Measurements from ENCODE around the gene CD28. TPM values are rescaled to one million over a fixed set of nuclear protein-coding genes. Genes with fewer than 3 reads are reported as not detected.

The CD28 gene
- total RNA-seq, 2 donors from 2014 or later: 1.5 to 1.9 TPM

DNA sequence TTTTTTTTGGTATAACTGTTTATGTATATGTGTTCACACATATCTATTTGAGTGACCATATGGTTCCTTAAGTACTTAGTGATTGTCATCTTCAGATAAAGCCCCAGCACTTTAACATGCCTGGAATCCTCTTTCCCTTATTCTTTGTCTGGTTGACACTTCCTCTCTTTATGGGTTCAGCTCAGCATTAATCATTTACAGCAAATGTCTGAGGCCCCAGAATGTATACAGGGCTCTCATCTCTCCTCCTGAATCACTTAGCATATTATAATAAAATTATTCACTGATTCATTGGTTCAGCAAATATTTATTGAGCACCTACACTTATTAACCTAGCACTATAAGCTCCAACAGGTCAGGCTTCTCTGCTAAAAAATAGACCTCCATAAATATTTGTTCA lies 43.5 kb upstream of the CD28 start:
- no peak overlapping the region for H3K27ac ChIP-seq
- H3K9ac ChIP-seq (ENCODE audit: low read depth in 2 of 2, low read length in 2 of 2): no peak overlapping the region
- TF ChIP-seq, protein P1, sequence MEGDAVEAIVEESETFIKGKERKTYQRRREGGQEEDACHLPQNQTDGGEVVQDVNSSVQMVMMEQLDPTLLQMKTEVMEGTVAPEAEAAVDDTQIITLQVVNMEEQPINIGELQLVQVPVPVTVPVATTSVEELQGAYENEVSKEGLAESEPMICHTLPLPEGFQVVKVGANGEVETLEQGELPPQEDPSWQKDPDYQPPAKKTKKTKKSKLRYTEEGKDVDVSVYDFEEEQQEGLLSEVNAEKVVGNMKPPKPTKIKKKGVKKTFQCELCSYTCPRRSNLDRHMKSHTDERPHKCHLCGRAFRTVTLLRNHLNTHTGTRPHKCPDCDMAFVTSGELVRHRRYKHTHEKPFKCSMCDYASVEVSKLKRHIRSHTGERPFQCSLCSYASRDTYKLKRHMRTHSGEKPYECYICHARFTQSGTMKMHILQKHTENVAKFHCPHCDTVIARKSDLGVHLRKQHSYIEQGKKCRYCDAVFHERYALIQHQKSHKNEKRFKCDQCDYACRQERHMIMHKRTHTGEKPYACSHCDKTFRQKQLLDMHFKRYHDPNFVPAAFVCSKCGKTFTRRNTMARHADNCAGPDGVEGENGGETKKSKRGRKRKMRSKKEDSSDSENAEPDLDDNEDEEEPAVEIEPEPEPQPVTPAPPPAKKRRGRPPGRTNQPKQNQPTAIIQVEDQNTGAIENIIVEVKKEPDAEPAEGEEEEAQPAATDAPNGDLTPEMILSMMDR (IDR thresholded peaks at IDR 0.05): no peak
- no peaks in the 10 kb centered on the region for H3K4me1 ChIP-seq
- no peak for DNase-seq
- no peaks in the 10 kb centered on the region for H3K9me3 ChIP-seq
- H3K4me3 ChIP-seq: no peak overlapping the region
- no peaks in the 10 kb centered on the region for H3K36me3 ChIP-seq
- no peaks in the 10 kb centered on the region for H3K27me3 ChIP-seq
- intact Hi-C loops (cut with DNase I): no loop called here

DNA sequence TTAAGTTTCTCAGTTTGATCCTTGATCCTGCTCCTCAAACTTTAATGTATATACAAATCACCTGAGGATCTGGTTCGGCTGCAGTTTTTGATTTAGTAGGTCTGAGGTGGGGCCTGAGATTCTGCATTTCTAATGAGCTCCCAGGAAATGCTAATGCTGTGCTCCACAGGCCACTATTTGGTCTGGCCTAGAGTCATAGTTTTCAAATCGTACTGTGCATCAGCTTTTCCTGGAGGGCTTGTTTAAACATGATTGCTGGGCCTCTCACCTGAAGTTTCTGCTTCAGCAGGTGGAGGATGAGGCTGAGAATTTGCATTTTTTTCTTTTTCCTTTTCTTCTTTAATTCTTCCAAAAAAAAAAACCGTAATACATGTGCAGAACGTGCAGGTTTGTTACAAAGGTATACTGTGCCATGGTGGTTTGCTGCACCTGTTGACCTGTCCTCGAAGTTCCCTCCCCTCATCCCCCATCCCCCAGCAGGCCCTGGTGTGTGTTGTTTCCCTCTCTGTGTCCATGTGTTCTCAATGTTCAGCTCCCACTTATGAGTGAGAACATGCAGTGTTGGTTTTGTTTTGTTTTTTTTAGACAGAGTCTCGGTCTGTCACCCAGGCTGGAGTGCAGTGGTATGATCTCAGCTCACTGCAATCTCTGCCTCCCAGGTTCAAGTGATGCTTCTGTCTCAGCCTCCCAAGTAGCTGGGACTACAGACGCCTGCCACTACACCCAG lies 42.2 kb upstream of the CD28 start:
- H3K9ac ChIP-seq (ENCODE audit: low read depth in 2 of 2, low read length in 2 of 2): no peak overlapping the region
- no peak for DNase-seq
- TF ChIP-seq, protein P1 (IDR thresholded peaks at IDR 0.05): no peak
- H3K9me3 ChIP-seq: no peaks in the 10 kb centered on the region
- intact Hi-C loops (cut with DNase I): no loop called here
- H3K4me3 ChIP-seq: no peak overlapping the region
- H3K27me3 ChIP-seq: no peaks in the 10 kb centered on the region
- H3K4me1 ChIP-seq: no peaks in the 10 kb centered on the region
- H3K27ac ChIP-seq: no peak overlapping the region
- H3K36me3 ChIP-seq: no peaks in the 10 kb centered on the region

- Histone ChIP-seq H3K9me3 (no peaks in the 10 kb centered on the region), H3K27me3 (no peaks in the 10 kb centered on the region), H3K4me3 (no peak overlapping the region), H3K27ac (no peak overlapping the region), H3K4me1 (no peaks in the 10 kb centered on the region), H3K9ac (ENCODE audit: low read depth in 2 of 2, low read length in 2 of 2) (no peak overlapping the region), H3K36me3 (no peaks in the 10 kb centered on the region)
- TF ChIP-seq, protein P1 (IDR thresholded peaks at IDR 0.05): no peak
- no peak for DNase-seq
- intact Hi-C loops (cut with DNase I): no loop called here
These were observed 38.6 kb upstream of the CD28 start for GRCh38 chr2:203667838-203668237.

DNA sequence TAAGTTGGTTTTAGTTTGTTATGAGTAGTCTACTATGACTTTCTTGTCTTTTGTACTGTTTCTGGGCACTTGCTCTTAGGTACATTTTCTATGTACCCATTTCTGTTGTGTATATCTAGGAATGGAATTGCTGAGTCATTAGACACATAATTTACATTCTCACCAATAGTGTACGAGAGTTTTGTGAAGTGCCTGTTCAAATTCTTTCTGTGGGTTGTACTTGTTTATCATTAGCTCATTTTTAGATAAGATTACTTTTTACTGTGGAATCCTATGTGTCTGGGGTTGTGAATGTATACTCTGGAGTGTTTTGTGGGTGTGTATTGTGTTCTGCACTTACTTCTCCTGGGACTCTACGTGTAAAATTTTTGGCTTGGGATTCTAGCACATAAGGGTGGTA lies 36.6 kb upstream of the CD28 start:
- no peak overlapping the region for H3K27ac ChIP-seq

DNA sequence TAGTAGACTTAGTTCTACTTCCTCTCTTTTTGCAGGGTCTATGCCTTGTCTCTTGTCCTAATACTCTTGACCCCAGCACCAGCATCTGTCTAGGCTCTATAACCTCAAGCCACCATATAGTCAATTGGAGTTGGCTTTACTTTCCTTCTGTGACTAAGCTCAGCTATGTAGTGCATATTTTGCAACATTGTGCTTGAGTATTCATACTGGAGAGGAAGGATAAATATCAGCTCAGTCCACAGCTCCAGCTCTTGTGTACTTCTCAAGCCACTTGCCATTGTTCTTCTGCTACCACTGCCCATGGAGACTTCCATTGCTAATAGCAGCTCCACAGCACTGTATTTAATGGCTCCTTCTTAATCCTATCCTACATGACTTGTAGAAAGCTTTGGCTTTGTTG lies 35.5 kb upstream of the CD28 start:
- H3K36me3 ChIP-seq: no peaks in the 10 kb centered on the region
- no peak for DNase-seq
- no peaks in the 10 kb centered on the region for H3K9me3 ChIP-seq
- intact Hi-C loops (cut with DNase I): no loop called here
- H3K27me3 ChIP-seq: no peaks in the 10 kb centered on the region
- H3K4me1 ChIP-seq: no peaks in the 10 kb centered on the region
- H3K9ac ChIP-seq (ENCODE audit: low read depth in 2 of 2, low read length in 2 of 2): no peak overlapping the region
- TF ChIP-seq, protein P1 (IDR thresholded peaks at IDR 0.05): no peak
- H3K27ac ChIP-seq: no peak overlapping the region
- H3K4me3 ChIP-seq: no peak overlapping the region

More for the DNA sequence above, 36.6 kb upstream of the CD28 start:
- no peaks in the 10 kb centered on the region for H3K36me3 ChIP-seq
- TF ChIP-seq, protein P1 (IDR thresholded peaks at IDR 0.05): no peak
- no peak for DNase-seq
- intact Hi-C loops (cut with DNase I): no loop called here
- H3K9me3 ChIP-seq: no peaks in the 10 kb centered on the region
- no peaks in the 10 kb centered on the region for H3K4me1 ChIP-seq
- H3K9ac ChIP-seq (ENCODE audit: low read depth in 2 of 2, low read length in 2 of 2): no peak overlapping the region
- H3K4me3 ChIP-seq: no peak overlapping the region
- H3K27me3 ChIP-seq: no peaks in the 10 kb centered on the region
